ENCODE results near the gene ZG16B.

The ZG16B gene

GRCh38 chr16:2790631-2791030, 39.5 kb upstream of the ZG16B start:
- no peaks in the 10 kb centered on the region for H3F3A ChIP-seq (ENCODE audit: control insufficient read depth, insufficient read depth)
- TF ChIP-seq CTCF (IDR thresholded peaks at IDR 0.05; ENCODE audit: low read depth, low read length, poor library complexity, severe bottlenecking) = no peak
- no peak for TF ChIP-seq EZH2phosphoT487 (IDR thresholded peaks at IDR 0.05; ENCODE audit: borderline replicate concordance, low read length)
- no peaks in the 10 kb centered on the region for H3K9me2 ChIP-seq (replicated peaks; ENCODE audit: control insufficient read depth, low read length)
- H3K4me2 ChIP-seq (ENCODE audit: low read length) = no peak overlapping the region
- no peaks in the 10 kb centered on the region for H3K36me3 ChIP-seq (ENCODE audit: control insufficient read depth, low read length)
- H4K20me1 ChIP-seq (ENCODE audit: control insufficient read depth, insufficient read depth, low read depth, low read length) = no peaks in the 10 kb centered on the region
- no peaks in the 10 kb centered on the region for H3K9me3 ChIP-seq (ENCODE audit: control insufficient read depth, insufficient read depth, low read length)
- no peak overlapping the region for H3K27ac ChIP-seq (ENCODE audit: low read depth, low read length)
- no peak overlapping the region for H3K4me3 ChIP-seq (ENCODE audit: low read length)
- no peaks in the 10 kb centered on the region for H3K4me1 ChIP-seq (ENCODE audit: control insufficient read depth, low read length)
- H3K79me2 ChIP-seq (ENCODE audit: control insufficient read depth, low read length) = no peaks in the 10 kb centered on the region
- H3K27me3 ChIP-seq (ENCODE audit: control insufficient read depth, low read length) = peaks cover 14% of the 10 kb centered on the region

GRCh38 chr16:2791174-2791573, 38.9 kb upstream of the ZG16B start:
- H3K27me3 ChIP-seq (ENCODE audit: control insufficient read depth, low read length) = peaks cover 11% of the 10 kb centered on the region

GRCh38 chr16:2792940-2793339, 37.2 kb upstream of the ZG16B start:
- H3K27me3 ChIP-seq (ENCODE audit: control insufficient read depth, low read length) = peaks cover 7% of the 10 kb centered on the region; the same call in 1 of the 2 replicates
- no peaks in the 10 kb centered on the region for H3K36me3 ChIP-seq (ENCODE audit: control insufficient read depth, low read length)
- H3K4me2 ChIP-seq (ENCODE audit: low read length) = no peak overlapping the region
- no peak for TF ChIP-seq EZH2phosphoT487 (IDR thresholded peaks at IDR 0.05; ENCODE audit: borderline replicate concordance, low read length)
- no peak for TF ChIP-seq CTCF (IDR thresholded peaks at IDR 0.05; ENCODE audit: low read depth, low read length, poor library complexity, severe bottlenecking)
- H3F3A ChIP-seq (ENCODE audit: control insufficient read depth, insufficient read depth) = no peaks in the 10 kb centered on the region
- H3K9me3 ChIP-seq (ENCODE audit: control insufficient read depth, insufficient read depth, low read length) = no peaks in the 10 kb centered on the region
- no peaks in the 10 kb centered on the region for H3K9me2 ChIP-seq (replicated peaks; ENCODE audit: control insufficient read depth, low read length)
- H3K79me2 ChIP-seq (ENCODE audit: control insufficient read depth, low read length) = no peaks in the 10 kb centered on the region
- no peaks in the 10 kb centered on the region for H3K4me1 ChIP-seq (ENCODE audit: control insufficient read depth, low read length)
- no peak overlapping the region for H3K4me3 ChIP-seq (ENCODE audit: low read length)
- H4K20me1 ChIP-seq (ENCODE audit: control insufficient read depth, insufficient read depth, low read depth, low read length) = no peaks in the 10 kb centered on the region
- no peak overlapping the region for H3K27ac ChIP-seq (ENCODE audit: low read depth, low read length)

More at GRCh38 chr16:2791174-2791573, 38.9 kb upstream of the ZG16B start:
- Histone ChIP-seq H3K4me3 (ENCODE audit: low read length) (no peak overlapping the region), H4K20me1 (ENCODE audit: control insufficient read depth, insufficient read depth, low read depth, low read length) (no peaks in the 10 kb centered on the region), H3K27ac (ENCODE audit: low read depth, low read length) (no peak overlapping the region), H3K79me2 (ENCODE audit: control insufficient read depth, low read length) (no peaks in the 10 kb centered on the region), H3F3A (ENCODE audit: control insufficient read depth, insufficient read depth) (no peaks in the 10 kb centered on the region), H3K36me3 (ENCODE audit: control insufficient read depth, low read length) (no peaks in the 10 kb centered on the region), H3K9me2 (replicated peaks; ENCODE audit: control insufficient read depth, low read length) (no peaks in the 10 kb centered on the region), H3K4me1 (ENCODE audit: control insufficient read depth, low read length) (no peaks in the 10 kb centered on the region), H3K9me3 (ENCODE audit: control insufficient read depth, insufficient read depth, low read length) (no peaks in the 10 kb centered on the region), H3K4me2 (ENCODE audit: low read length) (no peak overlapping the region)
- no peak for TF ChIP-seq CTCF (IDR thresholded peaks at IDR 0.05; ENCODE audit: low read depth, low read length, poor library complexity, severe bottlenecking)
- TF ChIP-seq EZH2phosphoT487 (IDR thresholded peaks at IDR 0.05; ENCODE audit: borderline replicate concordance, low read length) = no peak
